Subcutaneous adipose tissue (tissue), 4 donors: Measurements from ENCODE around the gene ZYG11A. TPM values are rescaled to one million over a fixed set of nuclear protein-coding genes. Genes with fewer than 3 reads are reported as not detected.

Experiments used
- CTCF ChIP-seq: fragments of 450-650 bp; IDR thresholded peaks from one replicate; pipeline ENCODE4 v1.5.1; 2016; ENCODE audit warnings: low read depth, mild to moderate bottlenecking, control low read depth, antibody characterized with exemption, moderate library complexity
- total RNA-seq, 4 donors: library from RNA; depleted of rRNA; stranded (reverse); fragments of >200 nt; gene quantifications; one replicate each; pipeline ENCODE4 v1.1.0, GENCODE V29; 2016

ZYG11A gene
- total RNA-seq, 4 donors from 2014 or later: 0.19 TPM; not detected in 3

DNA sequence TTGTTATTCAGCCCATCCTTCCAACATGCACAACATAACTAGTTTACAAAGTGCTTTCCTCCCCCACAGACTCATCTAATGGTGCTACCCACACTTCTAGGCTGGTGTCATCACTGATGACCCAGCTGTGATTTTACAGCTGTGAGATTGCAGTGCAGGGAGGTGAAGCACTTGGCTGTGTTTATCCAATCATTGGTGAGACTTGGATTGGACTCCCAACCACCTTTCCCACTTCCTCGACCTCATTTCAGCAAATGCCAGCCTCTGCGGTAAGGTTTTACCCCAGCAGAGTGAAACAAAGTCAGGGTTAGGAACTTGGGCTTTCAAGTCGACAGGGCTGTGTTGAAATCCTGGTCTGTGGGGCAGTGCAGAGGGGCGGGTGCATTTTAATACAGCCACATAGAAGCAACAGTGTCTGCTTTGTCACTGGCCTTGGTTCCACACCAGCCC, 56.9 kb downstream of the ZYG11A start:
- TF ChIP-seq CTCF: no peak

GRCh38 chr1:52900402-52900801, 57.8 kb downstream of the ZYG11A start:
- TF ChIP-seq CTCF: no peak

DNA sequence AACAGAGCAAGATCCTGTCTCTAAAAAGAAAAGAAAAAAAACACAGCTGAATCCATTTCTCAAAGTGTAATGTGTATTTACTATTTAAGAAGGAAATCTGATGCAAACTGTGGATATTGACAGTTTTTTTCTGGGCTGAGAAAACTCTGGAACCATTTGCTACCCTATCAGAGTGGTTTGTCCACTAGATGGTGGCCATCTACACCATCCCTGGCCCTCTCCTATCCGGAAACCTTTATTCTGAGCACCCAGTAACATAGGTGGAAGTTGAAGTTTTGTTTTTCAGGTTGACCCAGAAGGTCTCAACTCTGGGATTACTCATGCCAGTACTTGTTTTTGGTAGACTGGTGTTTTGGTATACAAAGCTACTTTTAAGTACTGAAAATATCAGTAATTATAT, 58.8 kb downstream of the ZYG11A start:
- no peak for TF ChIP-seq CTCF

DNA sequence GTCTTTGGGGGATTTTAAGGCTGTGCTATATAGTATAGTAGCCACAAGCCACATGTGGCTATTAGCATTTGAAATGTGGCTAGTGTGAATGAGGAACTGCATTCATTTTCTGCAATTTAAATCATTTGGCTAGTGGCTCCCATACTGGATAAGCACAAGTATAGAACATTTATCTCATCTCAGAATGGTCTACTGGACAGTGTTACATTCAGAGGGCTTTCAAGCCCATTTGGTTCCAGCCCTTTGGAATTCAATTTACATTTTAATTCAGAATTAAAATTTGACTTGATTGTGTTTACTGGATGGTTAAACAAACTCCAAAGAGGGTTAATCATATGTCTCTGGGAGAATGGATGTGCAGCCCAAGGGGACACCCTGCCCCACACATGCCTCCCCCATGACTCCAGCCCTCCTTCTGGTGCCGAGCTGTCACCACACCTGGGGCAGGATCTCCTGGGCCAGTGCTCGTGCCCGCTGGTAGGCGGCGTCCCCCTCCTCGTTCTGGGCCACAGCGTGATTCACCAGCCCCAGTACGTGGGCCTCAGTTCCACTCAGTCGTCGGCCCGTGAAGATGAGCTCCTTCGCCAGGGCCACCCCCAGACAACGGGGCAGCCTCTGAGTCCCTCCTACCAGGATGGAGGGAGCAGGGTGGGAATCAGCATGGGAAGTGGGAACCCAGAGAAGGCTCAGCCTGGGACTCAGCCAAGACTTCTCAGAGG, 61.8 kb downstream of the ZYG11A start:
- TF ChIP-seq CTCF: no peak

GRCh38 chr1:52904927-52905698, 62.6 kb downstream of the ZYG11A start:
- no peak for TF ChIP-seq CTCF

- TF ChIP-seq CTCF: no peak
These were observed 63.6 kb downstream of the ZYG11A start for GRCh38 chr1:52906135-52906603.

DNA sequence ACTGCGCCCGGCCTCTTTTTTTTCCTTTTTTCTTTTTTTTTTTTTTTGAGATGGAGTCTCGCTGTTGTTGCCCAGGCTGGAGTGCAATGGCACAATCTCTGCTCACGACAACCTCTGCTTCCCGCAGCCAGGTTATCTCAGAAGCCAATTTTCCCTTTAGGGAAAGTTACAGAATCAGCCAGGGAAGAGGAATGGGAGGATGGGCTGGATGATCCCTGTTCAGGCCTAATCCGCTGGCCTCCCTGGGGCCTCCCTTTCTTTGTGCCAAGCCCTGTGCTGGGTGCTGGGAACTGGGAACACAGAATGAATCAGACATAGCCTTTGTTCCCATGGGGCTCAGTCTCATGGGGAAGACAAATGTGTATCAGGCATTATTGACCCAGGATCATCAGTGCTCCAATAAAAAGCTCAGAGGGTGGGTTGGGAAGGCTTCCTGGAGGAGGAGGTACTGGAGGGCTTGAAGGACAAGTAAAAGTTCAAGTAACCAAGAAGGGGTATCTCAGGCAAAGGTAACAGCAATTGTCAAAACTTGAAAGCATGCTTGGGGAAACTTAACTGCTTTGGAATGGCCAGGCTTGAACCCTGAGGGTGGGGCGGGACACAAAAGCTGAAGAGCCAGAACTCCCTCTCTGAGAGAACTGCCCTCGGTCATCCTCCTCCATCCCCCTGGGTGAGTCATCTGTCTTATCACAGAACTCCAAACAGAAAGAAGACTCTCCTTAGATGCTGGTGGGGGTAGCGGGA, 64.7 kb downstream of the ZYG11A start:
- TF ChIP-seq CTCF: no peak
